Neuronal stem cell (in vitro differentiated cells): Measurements from ENCODE around the gene PAEP.
A peak's percentile ranks its signal among the peaks of the same experiment; 100 is the strongest.

Source experiments
- DNase-seq: peaks from one replicate; pipeline ENCODE4 v3.0.0-alpha.2; 2013; ENCODE audit warnings: low spot score
- H2AFZ ChIP-seq: one replicate; pipeline ENCODE4 v1.6.1; 2013; ENCODE audit warnings: mild to moderate bottlenecking, low read length, inconsistent platforms
- H2AK5ac ChIP-seq: 2 replicates; pipeline ENCODE4 v1.6.1; 2013; ENCODE audit warnings: low read depth, mild to moderate bottlenecking, inconsistent platforms, low read length, moderate library complexity, mixed read lengths
- H2BK120ac ChIP-seq: 2 replicates; pipeline ENCODE4 v1.6.1; 2013; ENCODE audit warnings: low read depth, mild to moderate bottlenecking, inconsistent platforms, low read length, moderate library complexity, mixed read lengths
- H2BK12ac ChIP-seq: one replicate; pipeline ENCODE4 v1.6.1; 2013; ENCODE audit warnings: low read length, inconsistent platforms
- H2BK15ac ChIP-seq: 2 replicates; pipeline ENCODE4 v1.6.1; 2013; ENCODE audit warnings: mild to moderate bottlenecking, low read length, inconsistent platforms, mixed read lengths
- H2BK5ac ChIP-seq: one replicate; pipeline ENCODE4 v1.6.1; 2013; ENCODE audit warnings: inconsistent platforms, mild to moderate bottlenecking, low read length, moderate library complexity
- H3K14ac ChIP-seq: one replicate; pipeline ENCODE4 v1.6.1; 2013; ENCODE audit warnings: low read length, inconsistent platforms
- H3K18ac ChIP-seq: 2 replicates; pipeline ENCODE4 v1.6.1; 2013; ENCODE audit warnings: low read length, inconsistent platforms
- H3K23ac ChIP-seq: 2 replicates; pipeline ENCODE4 v1.6.1; 2013; ENCODE audit warnings: low read depth, mild to moderate bottlenecking, mixed read lengths, low read length, inconsistent platforms; ENCODE audit not compliant: poor library complexity
- H3K27ac ChIP-seq: replicated peaks from 3 replicates; pipeline ENCODE4 v1.5.1; 2013; ENCODE audit warnings: low read length, inconsistent platforms
- H3K27me3 ChIP-seq, 3 experiments: 2 replicates each; pipeline ENCODE4 v1.6.1; 2013; ENCODE audit warnings: low read length in 3 of 3, mild to moderate bottlenecking in 2 of 3, inconsistent platforms in 1 of 3, low read depth in 1 of 3, mixed read lengths in 1 of 3, moderate library complexity in 1 of 3; ENCODE audit not compliant: control insufficient read depth in 3 of 3, insufficient read depth in 3 of 3
- H3K36me3 ChIP-seq, 2 donors: replicated peaks in 1 of 2; 2 replicates each; pipeline ENCODE4 v1.6.1; 2013; ENCODE audit warnings: low read length in 2 of 2; ENCODE audit not compliant: control insufficient read depth in 2 of 2, insufficient read depth in 2 of 2
- H3K4ac ChIP-seq: 2 replicates; pipeline ENCODE4 v1.6.1; 2013; ENCODE audit warnings: inconsistent platforms, mild to moderate bottlenecking, low read length, moderate library complexity
- H3K4me1 ChIP-seq, 2 donors: 1 replicate in 1 of 2; 2 replicates in 1 of 2; pipeline ENCODE4 v1.6.1; 2013; ENCODE audit warnings: low read length in 2 of 2, low read depth in 1 of 2; ENCODE audit not compliant: control insufficient read depth in 2 of 2, insufficient read depth in 1 of 2
- H3K4me2 ChIP-seq: one replicate; pipeline ENCODE4 v1.6.1; 2013; ENCODE audit warnings: mild to moderate bottlenecking, low read length, inconsistent platforms; ENCODE audit not compliant: insufficient read depth, poor library complexity, severe bottlenecking
- H3K4me3 ChIP-seq, 2 donors: 2 replicates each; pipeline ENCODE4 v1.5.1; 2013; ENCODE audit warnings: low read length in 2 of 2, mild to moderate bottlenecking in 2 of 2, inconsistent platforms in 1 of 2, moderate library complexity in 1 of 2
- H3K79me1 ChIP-seq: one replicate; pipeline ENCODE4 v1.6.1; 2013; ENCODE audit warnings: low read depth, mild to moderate bottlenecking, inconsistent platforms, low read length, moderate library complexity
- H3K9ac ChIP-seq: one replicate; pipeline ENCODE4 v1.6.1; 2013; ENCODE audit warnings: mild to moderate bottlenecking, low read depth, low read length, inconsistent platforms; ENCODE audit not compliant: poor library complexity
- H3K9me3 ChIP-seq, 2 donors: replicated peaks in 1 of 2; 2 replicates each; pipeline versions ENCODE3 to v1.6.1; 2013; ENCODE audit warnings: low read length in 2 of 2, mild to moderate bottlenecking in 2 of 2, inconsistent platforms in 1 of 2, low read depth in 1 of 2, mixed read lengths in 1 of 2, moderate library complexity in 1 of 2; ENCODE audit not compliant: control insufficient read depth in 2 of 2, insufficient read depth in 1 of 2
- H4K8ac ChIP-seq: one replicate; pipeline ENCODE4 v1.6.1; 2013; ENCODE audit warnings: low read depth, mild to moderate bottlenecking, inconsistent platforms, low read length, moderate library complexity
- H4K91ac ChIP-seq: one replicate; pipeline ENCODE4 v1.6.1; 2013; ENCODE audit warnings: low read length, low read depth, mild to moderate bottlenecking, inconsistent platforms; ENCODE audit not compliant: poor library complexity
- WGBS, 2 donors: extraction: QIAGEN DNeasy Blood & Tissue Kit; methylation state at CpG; one replicate each; pipeline ENCODE4 v1.1.7; 2013; ENCODE audit warnings: missing lambda C conversion rate in 2 of 2, mixed read lengths in 1 of 2; ENCODE audit not compliant: insufficient read length in 2 of 2, insufficient replicate concordance in 1 of 2; ENCODE audit errors: extremely low coverage in 2 of 2; 5-methylcytosine and 5-hydroxymethylcytosine counted together

PAEP gene

DNA sequence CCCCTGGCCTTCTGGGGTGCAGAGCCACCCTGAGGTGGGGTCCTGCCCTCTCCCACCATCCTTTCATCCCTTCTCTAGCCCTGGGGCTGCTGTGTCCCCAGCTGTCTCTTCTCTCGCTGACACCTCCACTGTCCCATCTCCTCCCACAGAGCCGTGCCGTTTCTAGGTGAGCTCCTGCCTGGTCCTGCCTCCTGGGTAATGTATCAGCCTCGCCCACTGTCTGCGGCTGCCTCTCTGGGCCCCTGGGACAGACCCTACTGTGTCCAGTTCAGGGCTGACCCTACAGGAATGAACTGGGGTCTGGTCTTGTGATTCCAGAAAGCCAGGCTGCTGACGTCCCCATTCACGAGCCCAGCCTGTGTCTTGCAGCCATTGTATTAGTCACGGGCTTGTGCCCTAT lies 4.1 kb downstream of the PAEP start:
- Histone ChIP-seq H3K4me3 (no peak overlapping the region), H3K4me1 (peaks cover 0 to 4% of the 10 kb centered on the region in 2 donors), H2AK5ac (peak overlapping the region; percentile 79), H2BK12ac (no peak overlapping the region), H3K9me3 (no peaks in the 10 kb centered on the region), H3K18ac (peak overlapping the region; percentile 75), H2BK5ac (peak overlapping the region; percentile 75), H3K9ac (peak overlapping the region; percentile 18), H3K27me3 (peaks cover 0 to 9% (median 0%) of the 10 kb centered on the region in 3 experiments), H4K91ac (no peak overlapping the region), H2BK15ac (no peak overlapping the region), H3K4ac (no peak overlapping the region), H3K27ac (no peak overlapping the region), H4K8ac (peak overlapping the region; percentile 43), H2AFZ (no peak overlapping the region), H3K14ac (peak overlapping the region; percentile 82), H3K36me3 (no peaks in the 10 kb centered on the region), H2BK120ac (peak overlapping the region; percentile 17), H3K23ac (no peak overlapping the region), H3K4me2 (no peak overlapping the region), H3K79me1 (peaks cover 3% of the 10 kb centered on the region)
- WGBS, 2 donors: no CpG with 5 or more reads among the region's 8 CpGs
- no peak for DNase-seq

- Histone ChIP-seq H3K27ac (no peak overlapping the region), H2AFZ (no peak overlapping the region), H2BK5ac (no peak overlapping the region), H2BK12ac (no peak overlapping the region), H3K4me2 (no peak overlapping the region), H3K4me3 (no peak overlapping the region), H3K36me3 (no peaks in the 10 kb centered on the region), H3K18ac (no peak overlapping the region), H3K79me1 (peaks cover 3% of the 10 kb centered on the region), H3K27me3 (peaks cover 0 to 9% (median 0%) of the 10 kb centered on the region in 3 experiments), H3K14ac (peak overlapping the region; percentile 1), H2BK120ac (no peak overlapping the region), H2AK5ac (no peak overlapping the region), H3K9me3 (no peaks in the 10 kb centered on the region), H3K4ac (no peak overlapping the region), H3K23ac (no peak overlapping the region), H3K9ac (no peak overlapping the region), H4K8ac (no peak overlapping the region), H2BK15ac (no peak overlapping the region), H3K4me1 (peaks cover 0 to 4% of the 10 kb centered on the region in 2 donors), H4K91ac (no peak overlapping the region)
- DNase-seq: no peak
- WGBS, 2 donors: no CpG with 5 or more reads among the region's 10 CpGs
These were observed 5.0 kb downstream of the PAEP start for GRCh38 chr9:135566552-135566951.

DNA sequence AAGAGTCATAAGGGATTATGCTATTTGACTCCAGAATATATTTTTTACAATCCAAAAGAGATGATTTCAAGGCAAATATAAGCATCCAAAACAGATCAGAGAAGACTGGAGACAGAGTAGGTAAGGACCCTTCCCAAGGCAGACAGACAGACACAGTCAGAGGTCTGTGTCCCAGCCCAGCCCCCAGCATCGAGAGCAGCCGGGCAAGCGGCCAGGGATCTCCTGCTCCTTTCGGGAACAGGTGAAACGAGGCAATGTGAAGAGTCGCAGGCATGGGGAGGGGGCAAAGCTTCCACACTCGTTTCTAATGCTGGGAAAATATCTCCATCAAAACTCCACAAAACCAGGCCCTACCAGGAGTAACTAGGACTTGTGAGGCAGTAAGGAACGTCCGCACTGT lies 5.8 kb downstream of the PAEP start:
- no peaks in the 10 kb centered on the region for H3K36me3 ChIP-seq
- H3K4me2 ChIP-seq: no peak overlapping the region
- H2BK15ac ChIP-seq: no peak overlapping the region
- peaks cover 3% of the 10 kb centered on the region for H3K79me1 ChIP-seq
- H2AK5ac ChIP-seq: no peak overlapping the region
- H2BK12ac ChIP-seq: no peak overlapping the region
- H3K4me1 ChIP-seq: peaks cover 0 to 4% of the 10 kb centered on the region in 2 donors
- H4K8ac ChIP-seq: no peak overlapping the region
- no peak overlapping the region for H3K14ac ChIP-seq
- no peak overlapping the region for H3K23ac ChIP-seq
- H3K4me3 ChIP-seq: no peak overlapping the region
- no peak overlapping the region for H3K27ac ChIP-seq
- WGBS, 2 donors: no CpG with 5 or more reads among the region's 9 CpGs
- H2BK5ac ChIP-seq: no peak overlapping the region
- H4K91ac ChIP-seq: no peak overlapping the region
- H3K9ac ChIP-seq: no peak overlapping the region
- no peak overlapping the region for H3K4ac ChIP-seq
- H2BK120ac ChIP-seq: no peak overlapping the region
- no peaks in the 10 kb centered on the region for H3K9me3 ChIP-seq
- peaks cover 0 to 9% (median 0%) of the 10 kb centered on the region in 3 experiments for H3K27me3 ChIP-seq
- no peak overlapping the region for H2AFZ ChIP-seq
- no peak overlapping the region for H3K18ac ChIP-seq
- DNase-seq: no peak

GRCh38 chr9:135568026-135568425 lies 6.5 kb downstream of the PAEP start:
- Histone ChIP-seq H3K27ac (no peak overlapping the region), H3K4ac (no peak overlapping the region), H2BK15ac (no peak overlapping the region), H3K36me3 (no peaks in the 10 kb centered on the region), H3K27me3 (peaks cover 0 to 9% (median 0%) of the 10 kb centered on the region in 3 experiments), H3K4me2 (no peak overlapping the region), H3K23ac (no peak overlapping the region), H2BK5ac (no peak overlapping the region), H3K9ac (no peak overlapping the region), H3K18ac (peak overlapping the region; percentile 51), H2AFZ (no peak overlapping the region), H3K4me1 (peaks cover 0 to 4% of the 10 kb centered on the region in 2 donors), H2BK120ac (no peak overlapping the region), H4K91ac (no peak overlapping the region), H4K8ac (no peak overlapping the region), H3K4me3 (no peak overlapping the region), H3K79me1 (peaks cover 3% of the 10 kb centered on the region), H2AK5ac (no peak overlapping the region), H3K9me3 (no peaks in the 10 kb centered on the region), H3K14ac (no peak overlapping the region), H2BK12ac (no peak overlapping the region)
- no peak for DNase-seq
- WGBS, 2 donors: no CpG with 5 or more reads among the region's 6 CpGs
